Mesenchymal stem cell (in vitro differentiated cells and primary cell): ENCODE results near the gene SPPL2C.

ENCODE experiments used
- DNase-seq: peaks from one replicate; pipeline ENCODE4 v3.0.0-alpha.2; 2013
- H2AFZ ChIP-seq: one replicate; pipeline ENCODE4 v1.6.1; 2013; ENCODE audit warnings: low read depth, mild to moderate bottlenecking, control low read depth, inconsistent platforms, low read length, moderate library complexity
- H2AK5ac ChIP-seq: 2 replicates; pipeline ENCODE4 v1.6.1; 2013; ENCODE audit warnings: low read length, moderate library complexity, mild to moderate bottlenecking, inconsistent platforms; ENCODE audit not compliant: severe bottlenecking
- H2BK120ac ChIP-seq: one replicate; pipeline ENCODE4 v1.6.1; 2013; ENCODE audit warnings: low read depth, mild to moderate bottlenecking, inconsistent platforms, low read length, moderate library complexity
- H2BK12ac ChIP-seq, 2 experiments: one replicate each; pipeline ENCODE4 v1.6.1; 2013; ENCODE audit warnings: inconsistent platforms in 2 of 2, low read length in 2 of 2, mild to moderate bottlenecking in 2 of 2, moderate library complexity in 2 of 2, control low read depth in 1 of 2
- H2BK15ac ChIP-seq: one replicate; pipeline ENCODE4 v1.6.1; 2013; ENCODE audit warnings: mild to moderate bottlenecking, low read depth, inconsistent platforms; ENCODE audit not compliant: poor library complexity, severe bottlenecking
- H2BK5ac ChIP-seq: 2 replicates; pipeline ENCODE4 v1.6.1; 2013; ENCODE audit warnings: low read depth, mild to moderate bottlenecking, low read length, control low read depth, inconsistent platforms; ENCODE audit not compliant: poor library complexity, severe bottlenecking
- H3K14ac ChIP-seq, 2 experiments: one replicate each; pipeline ENCODE4 v1.6.1; 2013; ENCODE audit warnings: inconsistent platforms in 2 of 2, low read length in 2 of 2, control low read depth in 1 of 2, mild to moderate bottlenecking in 1 of 2, moderate library complexity in 1 of 2
- H3K18ac ChIP-seq, 2 experiments: one replicate each; pipeline ENCODE4 v1.6.1; 2013; ENCODE audit warnings: inconsistent platforms in 2 of 2, low read length in 2 of 2, control low read depth in 1 of 2, low read depth in 1 of 2, mild to moderate bottlenecking in 1 of 2
- H3K23ac ChIP-seq, 2 experiments: one replicate each; pipeline ENCODE4 v1.6.1; 2013; ENCODE audit warnings: inconsistent platforms in 2 of 2, low read length in 2 of 2, mild to moderate bottlenecking in 2 of 2, moderate library complexity in 2 of 2, control low read depth in 1 of 2
- H3K27ac ChIP-seq: 2 replicates; pipeline ENCODE4 v1.5.1; 2013; ENCODE audit warnings: mild to moderate bottlenecking, moderate library complexity, low read length, control low read depth, inconsistent platforms; ENCODE audit not compliant: poor library complexity, severe bottlenecking
- H3K27me3 ChIP-seq, 2 experiments: 2 replicates each; pipeline versions ENCODE4 v1.6.1 to v1.7.0; 2013; ENCODE audit warnings: low read length in 2 of 2, mild to moderate bottlenecking in 2 of 2, moderate library complexity in 2 of 2, control low read depth in 1 of 2, inconsistent platforms in 1 of 2; ENCODE audit not compliant: control insufficient read depth in 1 of 2, insufficient read depth in 1 of 2
- H3K36me3 ChIP-seq, 2 experiments: 2 replicates each; pipeline versions ENCODE4 v1.6.1 to v1.7.0; 2013; ENCODE audit warnings: low read length in 2 of 2, control low read depth in 1 of 2, inconsistent platforms in 1 of 2, low read depth in 1 of 2, mild to moderate bottlenecking in 1 of 2; ENCODE audit not compliant: insufficient read depth in 2 of 2, control insufficient read depth in 1 of 2
- H3K4ac ChIP-seq, 2 experiments: one replicate each; pipeline ENCODE4 v1.6.1; 2013; ENCODE audit warnings: inconsistent platforms in 2 of 2, low read length in 2 of 2, mild to moderate bottlenecking in 2 of 2, moderate library complexity in 2 of 2, control low read depth in 1 of 2, low read depth in 1 of 2
- H3K4me1 ChIP-seq: 2 replicates; pipeline ENCODE4 v1.6.1; 2013; ENCODE audit warnings: low read depth, low read length, control low read depth; ENCODE audit not compliant: control insufficient read depth, insufficient read depth
- H3K4me2 ChIP-seq: 2 replicates; pipeline ENCODE4 v1.6.1; 2013; ENCODE audit warnings: low read length, mild to moderate bottlenecking, inconsistent platforms; ENCODE audit not compliant: poor library complexity, severe bottlenecking
- H3K4me3 ChIP-seq, 2 experiments: 2 replicates each; pipeline versions ENCODE4 v1.5.1 to v1.7.0; 2013; ENCODE audit warnings: low read length in 2 of 2, mild to moderate bottlenecking in 2 of 2, control low read depth in 1 of 2, low read depth in 1 of 2; ENCODE audit not compliant: insufficient read depth in 1 of 2
- H3K79me1 ChIP-seq: replicated peaks from 2 replicates; pipeline ENCODE4 v1.6.1; 2013; ENCODE audit warnings: mild to moderate bottlenecking, control low read depth, low read length, inconsistent platforms; ENCODE audit not compliant: poor library complexity, severe bottlenecking
- H3K9ac ChIP-seq: 2 replicates; pipeline ENCODE4 v1.7.0; 2013; ENCODE audit warnings: mild to moderate bottlenecking, low read length, moderate library complexity
- H3K9me3 ChIP-seq: 2 replicates; pipeline ENCODE4 v1.7.0; 2013; ENCODE audit warnings: mild to moderate bottlenecking, low read length; ENCODE audit not compliant: control insufficient read depth
- H4K8ac ChIP-seq: one replicate; pipeline ENCODE4 v1.6.1; 2013; ENCODE audit warnings: inconsistent platforms, mild to moderate bottlenecking, low read length, moderate library complexity
- H4K91ac ChIP-seq: one replicate; pipeline ENCODE4 v1.6.1; 2013; ENCODE audit warnings: mild to moderate bottlenecking, low read length, inconsistent platforms
- WGBS: methylation state at CpG from one replicate; pipeline ENCODE4 v1.1.7; 2013; ENCODE audit warnings: mixed read lengths; 5-methylcytosine and 5-hydroxymethylcytosine counted together

SPPL2C gene

DNA sequence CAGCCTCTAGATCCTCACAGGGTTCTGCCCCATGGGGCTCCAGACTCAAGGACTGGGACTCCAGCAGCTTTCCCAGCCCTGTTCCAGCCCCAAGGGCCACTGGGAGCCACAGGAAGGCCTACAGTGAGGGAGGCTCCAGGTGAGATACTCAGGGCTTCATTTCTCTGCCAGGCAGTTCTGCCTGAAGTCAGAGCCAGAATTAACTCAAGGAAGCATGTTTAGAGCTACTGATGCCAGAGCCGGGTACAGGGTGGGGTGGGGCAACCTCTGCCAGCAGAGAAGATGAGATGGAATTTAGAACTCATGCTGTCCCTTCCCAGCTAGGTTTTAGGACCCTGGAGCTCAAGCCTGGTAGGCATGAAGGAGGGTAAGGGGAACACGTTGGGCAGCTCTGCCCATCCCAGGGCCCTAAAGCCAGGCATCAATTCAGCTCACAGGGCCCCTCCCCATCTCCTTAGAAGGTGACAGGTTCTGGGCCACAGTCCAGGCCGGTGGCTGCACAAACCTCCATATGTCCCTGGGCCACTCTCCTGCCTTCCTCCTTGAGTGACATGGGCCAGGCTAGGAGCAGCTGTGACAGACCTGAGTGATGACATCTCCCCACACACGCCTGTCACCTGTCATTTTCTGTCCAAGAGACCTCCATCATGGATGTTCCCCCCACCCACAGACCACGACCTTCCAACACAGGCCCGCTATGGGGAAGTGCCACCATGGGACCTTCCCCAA, 24.5 kb upstream of the SPPL2C start:
- no peak overlapping the region for H2BK120ac ChIP-seq
- no peak overlapping the region for H3K18ac ChIP-seq
- H4K91ac ChIP-seq = no peak overlapping the region
- H2BK15ac ChIP-seq = no peak overlapping the region
- no peak overlapping the region for H3K4me2 ChIP-seq
- H3K27ac ChIP-seq = no peak overlapping the region
- no peak overlapping the region for H3K4ac ChIP-seq
- 60% methylated on average over 6 of the region's 6 CpGs for WGBS
- DNase-seq = no peak
- H3K9me3 ChIP-seq = no peaks in the 10 kb centered on the region
- H3K27me3 ChIP-seq = peaks cover 36 to 51% of the 10 kb centered on the region in 2 experiments
- no peak overlapping the region for H2BK5ac ChIP-seq
- no peak overlapping the region for H3K23ac ChIP-seq
- no peaks in the 10 kb centered on the region for H3K4me1 ChIP-seq
- no peak overlapping the region for H3K9ac ChIP-seq
- H3K79me1 ChIP-seq = no peaks in the 10 kb centered on the region
- no peak overlapping the region for H2BK12ac ChIP-seq
- no peak overlapping the region for H3K14ac ChIP-seq
- no peaks in the 10 kb centered on the region for H3K36me3 ChIP-seq
- H3K4me3 ChIP-seq = no peak overlapping the region
- H2AFZ ChIP-seq = no peak overlapping the region
- H4K8ac ChIP-seq = no peak overlapping the region
- no peak overlapping the region for H2AK5ac ChIP-seq

DNA sequence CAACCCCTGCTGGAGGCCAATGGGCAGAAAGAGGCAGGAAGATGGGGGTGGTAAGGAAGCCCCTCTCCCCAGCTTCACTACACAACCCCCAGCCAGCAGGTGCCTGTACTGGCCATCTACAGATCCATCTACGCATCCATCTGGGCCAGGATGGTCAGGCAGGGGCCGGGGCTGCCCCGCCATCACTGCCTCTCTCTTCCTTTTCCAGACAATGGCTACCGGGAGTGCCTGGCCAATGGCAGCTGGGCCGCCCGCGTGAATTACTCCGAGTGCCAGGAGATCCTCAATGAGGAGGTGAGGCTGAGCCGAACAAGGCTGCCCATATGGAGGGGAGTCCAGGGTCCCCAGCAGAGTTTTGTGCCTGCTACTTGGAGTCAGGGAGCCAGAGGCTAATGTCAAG, 23.5 kb upstream of the SPPL2C start:
- Histone ChIP-seq H3K27ac (no peak overlapping the region), H3K23ac (no peak overlapping the region), H2BK5ac (no peak overlapping the region), H3K4me2 (no peak overlapping the region), H2BK12ac (no peak overlapping the region), H3K18ac (no peak overlapping the region), H2AFZ (no peak overlapping the region), H2AK5ac (no peak overlapping the region), H3K27me3 (peaks cover 44 to 51% of the 10 kb centered on the region in 2 experiments), H3K4me1 (no peaks in the 10 kb centered on the region), H3K4me3 (no peak overlapping the region), H3K9me3 (no peaks in the 10 kb centered on the region), H2BK120ac (no peak overlapping the region), H4K8ac (no peak overlapping the region), H4K91ac (no peak overlapping the region), H3K79me1 (no peaks in the 10 kb centered on the region), H2BK15ac (no peak overlapping the region), H3K36me3 (no peaks in the 10 kb centered on the region), H3K14ac (no peak overlapping the region), H3K4ac (no peak overlapping the region), H3K9ac (no peak overlapping the region)
- 90% methylated on average over 9 of the region's 9 CpGs for WGBS
- DNase-seq = no peak

DNA sequence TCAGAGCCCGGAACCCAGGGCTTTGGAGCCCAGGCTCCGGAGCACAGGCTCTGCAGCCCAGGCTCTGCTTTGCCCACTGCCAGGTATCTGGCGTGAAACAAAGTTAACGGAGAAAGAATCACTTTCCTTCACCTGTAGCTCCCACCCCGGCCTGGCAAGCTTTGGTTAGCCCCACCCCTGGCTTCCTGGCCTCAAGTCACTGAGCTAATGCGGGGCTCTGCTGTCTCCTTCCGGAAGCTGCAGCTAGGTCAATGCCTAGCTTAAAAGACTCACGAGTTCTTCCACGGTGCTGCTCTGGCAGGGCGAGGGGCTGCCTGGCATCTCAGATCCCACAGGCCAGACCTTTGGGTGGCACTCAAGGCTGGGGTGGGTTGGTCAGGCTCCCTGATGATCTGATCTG, 21.1 kb upstream of the SPPL2C start:
- H3K27me3 ChIP-seq = peaks cover 57 to 61% of the 10 kb centered on the region in 2 experiments
- no peaks in the 10 kb centered on the region for H3K36me3 ChIP-seq
- no peak overlapping the region for H3K23ac ChIP-seq
- H3K9ac ChIP-seq = no peak overlapping the region
- H3K4me3 ChIP-seq = no peak overlapping the region
- H4K91ac ChIP-seq = no peak overlapping the region
- no peak overlapping the region for H3K4me2 ChIP-seq
- no peak overlapping the region for H2BK15ac ChIP-seq
- H3K4me1 ChIP-seq = no peaks in the 10 kb centered on the region
- no peak overlapping the region for H3K18ac ChIP-seq
- no peak overlapping the region for H2AFZ ChIP-seq
- no peak overlapping the region for H4K8ac ChIP-seq
- no peak overlapping the region for H2AK5ac ChIP-seq
- H2BK5ac ChIP-seq = no peak overlapping the region
- 79% methylated on average over 10 of the region's 10 CpGs for WGBS
- H3K79me1 ChIP-seq = no peaks in the 10 kb centered on the region
- no peak overlapping the region for H2BK12ac ChIP-seq
- H2BK120ac ChIP-seq = no peak overlapping the region
- H3K4ac ChIP-seq = no peak overlapping the region
- no peak for DNase-seq
- H3K14ac ChIP-seq = no peak overlapping the region
- H3K9me3 ChIP-seq = no peaks in the 10 kb centered on the region
- H3K27ac ChIP-seq = no peak overlapping the region

DNA sequence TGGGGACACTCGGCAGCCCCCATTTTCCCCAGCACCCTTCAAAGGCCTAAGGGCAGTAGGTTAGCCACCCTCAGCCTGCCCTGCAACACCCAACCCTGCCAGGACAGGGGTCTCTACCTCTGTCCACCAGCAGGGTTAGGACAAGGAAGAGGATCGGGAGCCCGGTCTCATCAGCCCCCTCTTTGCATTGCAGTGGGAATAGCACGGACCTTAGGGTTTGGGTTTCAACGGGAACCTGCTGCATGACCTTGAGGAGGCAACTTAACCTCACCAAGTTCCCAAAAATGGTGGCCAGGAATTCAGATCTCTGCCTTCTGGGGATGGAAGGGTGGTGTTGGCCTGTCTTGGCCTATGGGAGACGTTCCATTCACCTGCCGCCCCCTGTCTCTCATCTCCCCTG, 20.2 kb upstream of the SPPL2C start:
- 70% methylated on average over 6 of the region's 7 CpGs for WGBS

More for the DNA sequence above, 20.2 kb upstream of the SPPL2C start:
- H3K23ac ChIP-seq = no peak overlapping the region
- H3K79me1 ChIP-seq = no peaks in the 10 kb centered on the region
- no peak overlapping the region for H3K9ac ChIP-seq
- no peak overlapping the region for H2BK15ac ChIP-seq
- no peak overlapping the region for H2AK5ac ChIP-seq
- H3K4me2 ChIP-seq = no peak overlapping the region
- no peak overlapping the region for H3K14ac ChIP-seq
- no peak overlapping the region for H3K4me3 ChIP-seq
- H2BK120ac ChIP-seq = no peak overlapping the region
- H3K27ac ChIP-seq = no peak overlapping the region
- H3K9me3 ChIP-seq = no peaks in the 10 kb centered on the region
- no peak overlapping the region for H2BK12ac ChIP-seq
- H3K4me1 ChIP-seq = peaks cover 1% of the 10 kb centered on the region
- H3K18ac ChIP-seq = no peak overlapping the region
- no peak for DNase-seq
- no peak overlapping the region for H3K4ac ChIP-seq
- no peak overlapping the region for H2BK5ac ChIP-seq
- no peak overlapping the region for H4K8ac ChIP-seq
- H2AFZ ChIP-seq = no peak overlapping the region
- no peak overlapping the region for H4K91ac ChIP-seq
- H3K36me3 ChIP-seq = no peaks in the 10 kb centered on the region
- H3K27me3 ChIP-seq = peaks cover 60 to 67% of the 10 kb centered on the region in 2 experiments
